H1 (cell line): Measurements from ENCODE around the gene SNX24. TPM values are rescaled to one million over a fixed set of nuclear protein-coding genes. Genes with fewer than 3 reads are reported as not detected.

Source experiments
- ASH2L ChIP-seq: fragments of 200-600, 300-600 bp; sonication (generic); IDR thresholded peaks from one replicate; pipeline ENCODE4 v1.7.1; 2017; ENCODE audit warnings: low read length
- BACH1 ChIP-seq: IDR thresholded peaks from 2 replicates; pipeline ENCODE4 v1.6.1; 2012; ENCODE audit warnings: low read length, improper control_type of control experiment
- BCL11A ChIP-seq, 2 experiments: IDR thresholded peaks; one replicate each; pipeline ENCODE4 v1.6.1; 2011; ENCODE audit warnings: low read depth in 2 of 2, low read length in 2 of 2, mild to moderate bottlenecking in 2 of 2
- CBX8 ChIP-seq: fragments of 300-800, 300-1000 bp; sonication (generic); IDR thresholded peaks from 2 replicates; pipeline ENCODE4 v1.7.1; 2016; ENCODE audit warnings: low read depth, low read length, borderline replicate concordance
- CEBPB ChIP-seq: IDR thresholded peaks from 2 replicates; pipeline ENCODE4 v1.6.1; 2012; ENCODE audit warnings: low read depth, low read length
- GTF2F1 ChIP-seq: IDR thresholded peaks from 2 replicates; pipeline ENCODE4 v1.6.1; 2012; ENCODE audit warnings: low read depth, low read length, improper control_type of control experiment, borderline replicate concordance
- HDAC2 ChIP-seq, 2 experiments: fragments of 300-600 bp in 1 of 2; sonication (generic) in 1 of 2; IDR thresholded peaks; 2 replicates each; pipeline ENCODE4 v1.6.1; 2011 to 2012; ENCODE audit warnings: low read depth in 2 of 2, low read length in 2 of 2, mild to moderate bottlenecking in 2 of 2, moderate library complexity in 2 of 2, borderline replicate concordance in 1 of 2, inconsistent platforms in 1 of 2
- JUN ChIP-seq: IDR thresholded peaks from 2 replicates; pipeline ENCODE4 v1.6.1; 2011; ENCODE audit warnings: low read depth, mild to moderate bottlenecking, improper control_type of control experiment, low read length
- RAD21 ChIP-seq, 2 experiments: IDR thresholded peaks in 1 of 2; conservative IDR thresholded peaks in 1 of 2; 2 replicates each; pipeline ENCODE4 v1.6.1; 2011; ENCODE audit warnings: low read depth in 2 of 2, low read length in 2 of 2, improper control_type of control experiment in 1 of 2, inconsistent platforms in 1 of 2, mild to moderate bottlenecking in 1 of 2, moderate library complexity in 1 of 2
- TCF12 ChIP-seq: IDR thresholded peaks from 2 replicates; pipeline ENCODE4 v1.6.1; 2011; ENCODE audit warnings: low read depth, mild to moderate bottlenecking, low read length
- ZNF274 ChIP-seq: IDR thresholded peaks from 2 replicates; pipeline ENCODE4 v1.7.0; 2012; ENCODE audit warnings: low read length, borderline replicate concordance; ENCODE audit errors: extremely low read depth
- polyA plus RNA-seq, 7 experiments: library from polyadenylated mRNA; depleted of rRNA in 3 of 7; stranded (reverse) in 5 of 7; unstranded in 2 of 7; fragments of >200 nt in 5 of 7; fragments of 200-250 nt in 2 of 7; gene quantifications; 1 replicate in 5 of 7; 2 replicates in 1 of 7; 4 replicates in 1 of 7; pipeline versions ENCODE4 v1.2.1 to v1.2.3, GENCODE V29; 2011 to 2013; ENCODE audit warnings: missing spikeins in 2 of 7, mixed read lengths in 2 of 7
- total RNA-seq: library from RNA; stranded (reverse); fragmentation: NEBNext Ultra II Directional; extraction: Animal tissue kit (Norgen Biotek cat#: 25700); gene quantifications from 2 replicates; pipeline ENCODE4 v1.2.1, GENCODE V29; 2021
- TF ChIP-seq, protein P1 (sequence below): fragments of 300-600 bp; sonication (generic); IDR thresholded peaks from 2 replicates; pipeline ENCODE4 v1.7.1; 2012; ENCODE audit warnings: low read length, moderate library complexity, mild to moderate bottlenecking, inconsistent platforms; ENCODE audit not compliant: insufficient replicate concordance

The SNX24 gene
- total and polyA plus RNA-seq, 2 of the 8 experiments (the other 6 are each of a cell fraction or from before 2014, with no cell fraction given): 7.3 to 14.3 TPM

DNA sequence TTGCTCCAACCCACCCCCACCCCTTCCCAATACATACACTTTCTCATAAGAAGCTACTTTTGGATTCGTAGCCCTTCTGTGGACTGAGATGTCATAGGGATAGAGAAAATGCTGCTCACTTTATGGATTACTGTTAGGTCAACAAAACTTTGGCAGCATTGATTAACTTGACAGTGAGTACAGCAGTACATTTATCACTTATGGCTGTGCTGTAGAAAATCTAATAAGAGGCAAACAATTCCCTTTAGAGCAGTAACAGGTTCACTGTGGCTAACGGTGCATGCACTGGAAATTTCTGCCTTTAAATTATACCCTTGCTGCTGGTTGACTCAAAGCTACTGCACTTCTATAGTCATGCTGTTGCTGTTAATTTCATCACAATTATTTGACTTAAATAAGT lies 131.9 kb downstream of the SNX24 start (continued):
- TF ChIP-seq, protein P1, sequence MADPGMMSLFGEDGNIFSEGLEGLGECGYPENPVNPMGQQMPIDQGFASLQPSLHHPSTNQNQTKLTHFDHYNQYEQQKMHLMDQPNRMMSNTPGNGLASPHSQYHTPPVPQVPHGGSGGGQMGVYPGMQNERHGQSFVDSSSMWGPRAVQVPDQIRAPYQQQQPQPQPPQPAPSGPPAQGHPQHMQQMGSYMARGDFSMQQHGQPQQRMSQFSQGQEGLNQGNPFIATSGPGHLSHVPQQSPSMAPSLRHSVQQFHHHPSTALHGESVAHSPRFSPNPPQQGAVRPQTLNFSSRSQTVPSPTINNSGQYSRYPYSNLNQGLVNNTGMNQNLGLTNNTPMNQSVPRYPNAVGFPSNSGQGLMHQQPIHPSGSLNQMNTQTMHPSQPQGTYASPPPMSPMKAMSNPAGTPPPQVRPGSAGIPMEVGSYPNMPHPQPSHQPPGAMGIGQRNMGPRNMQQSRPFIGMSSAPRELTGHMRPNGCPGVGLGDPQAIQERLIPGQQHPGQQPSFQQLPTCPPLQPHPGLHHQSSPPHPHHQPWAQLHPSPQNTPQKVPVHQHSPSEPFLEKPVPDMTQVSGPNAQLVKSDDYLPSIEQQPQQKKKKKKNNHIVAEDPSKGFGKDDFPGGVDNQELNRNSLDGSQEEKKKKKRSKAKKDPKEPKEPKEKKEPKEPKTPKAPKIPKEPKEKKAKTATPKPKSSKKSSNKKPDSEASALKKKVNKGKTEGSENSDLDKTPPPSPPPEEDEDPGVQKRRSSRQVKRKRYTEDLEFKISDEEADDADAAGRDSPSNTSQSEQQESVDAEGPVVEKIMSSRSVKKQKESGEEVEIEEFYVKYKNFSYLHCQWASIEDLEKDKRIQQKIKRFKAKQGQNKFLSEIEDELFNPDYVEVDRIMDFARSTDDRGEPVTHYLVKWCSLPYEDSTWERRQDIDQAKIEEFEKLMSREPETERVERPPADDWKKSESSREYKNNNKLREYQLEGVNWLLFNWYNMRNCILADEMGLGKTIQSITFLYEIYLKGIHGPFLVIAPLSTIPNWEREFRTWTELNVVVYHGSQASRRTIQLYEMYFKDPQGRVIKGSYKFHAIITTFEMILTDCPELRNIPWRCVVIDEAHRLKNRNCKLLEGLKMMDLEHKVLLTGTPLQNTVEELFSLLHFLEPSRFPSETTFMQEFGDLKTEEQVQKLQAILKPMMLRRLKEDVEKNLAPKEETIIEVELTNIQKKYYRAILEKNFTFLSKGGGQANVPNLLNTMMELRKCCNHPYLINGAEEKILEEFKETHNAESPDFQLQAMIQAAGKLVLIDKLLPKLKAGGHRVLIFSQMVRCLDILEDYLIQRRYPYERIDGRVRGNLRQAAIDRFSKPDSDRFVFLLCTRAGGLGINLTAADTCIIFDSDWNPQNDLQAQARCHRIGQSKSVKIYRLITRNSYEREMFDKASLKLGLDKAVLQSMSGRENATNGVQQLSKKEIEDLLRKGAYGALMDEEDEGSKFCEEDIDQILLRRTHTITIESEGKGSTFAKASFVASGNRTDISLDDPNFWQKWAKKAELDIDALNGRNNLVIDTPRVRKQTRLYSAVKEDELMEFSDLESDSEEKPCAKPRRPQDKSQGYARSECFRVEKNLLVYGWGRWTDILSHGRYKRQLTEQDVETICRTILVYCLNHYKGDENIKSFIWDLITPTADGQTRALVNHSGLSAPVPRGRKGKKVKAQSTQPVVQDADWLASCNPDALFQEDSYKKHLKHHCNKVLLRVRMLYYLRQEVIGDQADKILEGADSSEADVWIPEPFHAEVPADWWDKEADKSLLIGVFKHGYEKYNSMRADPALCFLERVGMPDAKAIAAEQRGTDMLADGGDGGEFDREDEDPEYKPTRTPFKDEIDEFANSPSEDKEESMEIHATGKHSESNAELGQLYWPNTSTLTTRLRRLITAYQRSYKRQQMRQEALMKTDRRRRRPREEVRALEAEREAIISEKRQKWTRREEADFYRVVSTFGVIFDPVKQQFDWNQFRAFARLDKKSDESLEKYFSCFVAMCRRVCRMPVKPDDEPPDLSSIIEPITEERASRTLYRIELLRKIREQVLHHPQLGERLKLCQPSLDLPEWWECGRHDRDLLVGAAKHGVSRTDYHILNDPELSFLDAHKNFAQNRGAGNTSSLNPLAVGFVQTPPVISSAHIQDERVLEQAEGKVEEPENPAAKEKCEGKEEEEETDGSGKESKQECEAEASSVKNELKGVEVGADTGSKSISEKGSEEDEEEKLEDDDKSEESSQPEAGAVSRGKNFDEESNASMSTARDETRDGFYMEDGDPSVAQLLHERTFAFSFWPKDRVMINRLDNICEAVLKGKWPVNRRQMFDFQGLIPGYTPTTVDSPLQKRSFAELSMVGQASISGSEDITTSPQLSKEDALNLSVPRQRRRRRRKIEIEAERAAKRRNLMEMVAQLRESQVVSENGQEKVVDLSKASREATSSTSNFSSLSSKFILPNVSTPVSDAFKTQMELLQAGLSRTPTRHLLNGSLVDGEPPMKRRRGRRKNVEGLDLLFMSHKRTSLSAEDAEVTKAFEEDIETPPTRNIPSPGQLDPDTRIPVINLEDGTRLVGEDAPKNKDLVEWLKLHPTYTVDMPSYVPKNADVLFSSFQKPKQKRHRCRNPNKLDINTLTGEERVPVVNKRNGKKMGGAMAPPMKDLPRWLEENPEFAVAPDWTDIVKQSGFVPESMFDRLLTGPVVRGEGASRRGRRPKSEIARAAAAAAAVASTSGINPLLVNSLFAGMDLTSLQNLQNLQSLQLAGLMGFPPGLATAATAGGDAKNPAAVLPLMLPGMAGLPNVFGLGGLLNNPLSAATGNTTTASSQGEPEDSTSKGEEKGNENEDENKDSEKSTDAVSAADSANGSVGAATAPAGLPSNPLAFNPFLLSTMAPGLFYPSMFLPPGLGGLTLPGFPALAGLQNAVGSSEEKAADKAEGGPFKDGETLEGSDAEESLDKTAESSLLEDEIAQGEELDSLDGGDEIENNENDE: no peak
- no peak for TF ChIP-seq CBX8
- no peak for TF ChIP-seq ASH2L
- no peak for TF ChIP-seq GTF2F1
- TF ChIP-seq JUN: no peak
- TF ChIP-seq ZNF274: no peak
- no peak for TF ChIP-seq CEBPB
- no peak for TF ChIP-seq TCF12
- TF ChIP-seq RAD21 (IDR thresholded peaks at IDR 0.05 in 1 of 2, conservative IDR thresholded peaks at IDR 0.05 in 1 of 2; ENCODE audit: low read depth in 2 of 2, low read length in 2 of 2): no peak
- TF ChIP-seq BACH1: no peak
- TF ChIP-seq BCL11A (IDR thresholded peaks at IDR 0.05; ENCODE audit: low read depth in 2 of 2, low read length in 2 of 2): no peak
- TF ChIP-seq HDAC2 (IDR thresholded peaks at IDR 0.05; ENCODE audit: borderline replicate concordance in 1 of 2, low read depth in 2 of 2, low read length in 2 of 2): no peak
